SK-N-SH treated with all-trans-retinoic acid at 6 μM for 48 hours (cell line): Measurements from ENCODE around the gene NCKAP5.

Source experiments
- PATZ1 ChIP-seq: fragments of 250-450 bp; sonication (Bioruptor Pico); IDR thresholded peaks from 2 replicates; pipeline ENCODE4 v1.8.0; 2020; ENCODE audit warnings: mild to moderate bottlenecking, moderate library complexity, borderline replicate concordance
- ZFP30 ChIP-seq: fragments of 450-650 bp; formaldehyde crosslinking; IDR thresholded peaks from 2 replicates; pipeline ENCODE4 v1.5.0; 2022; ENCODE audit warnings: mild to moderate bottlenecking, moderate library complexity
- ZNF565 ChIP-seq: fragments of 450-650 bp; formaldehyde crosslinking; conservative IDR thresholded peaks from 2 replicates; pipeline ENCODE4 v1.5.0; 2020; ENCODE audit warnings: low read depth, mild to moderate bottlenecking, moderate library complexity
- TF ChIP-seq, protein P1 (sequence below): fragments of 250-450 bp; sonication (Bioruptor Pico); IDR thresholded peaks from 2 replicates; pipeline ENCODE4 v1.5.1; 2021; ENCODE audit warnings: mild to moderate bottlenecking, moderate library complexity

GRCh38 chr2:133142087-133142486 lies 426.2 kb downstream of the NCKAP5 start:
- TF ChIP-seq, protein P1, sequence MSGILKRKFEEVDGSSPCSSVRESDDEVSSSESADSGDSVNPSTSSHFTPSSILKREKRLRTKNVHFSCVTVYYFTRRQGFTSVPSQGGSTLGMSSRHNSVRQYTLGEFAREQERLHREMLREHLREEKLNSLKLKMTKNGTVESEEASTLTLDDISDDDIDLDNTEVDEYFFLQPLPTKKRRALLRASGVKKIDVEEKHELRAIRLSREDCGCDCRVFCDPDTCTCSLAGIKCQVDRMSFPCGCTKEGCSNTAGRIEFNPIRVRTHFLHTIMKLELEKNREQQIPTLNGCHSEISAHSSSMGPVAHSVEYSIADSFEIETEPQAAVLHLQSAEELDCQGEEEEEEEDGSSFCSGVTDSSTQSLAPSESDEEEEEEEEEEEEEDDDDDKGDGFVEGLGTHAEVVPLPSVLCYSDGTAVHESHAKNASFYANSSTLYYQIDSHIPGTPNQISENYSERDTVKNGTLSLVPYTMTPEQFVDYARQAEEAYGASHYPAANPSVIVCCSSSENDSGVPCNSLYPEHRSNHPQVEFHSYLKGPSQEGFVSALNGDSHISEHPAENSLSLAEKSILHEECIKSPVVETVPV (CRISPR knock-in tag): no peak
- TF ChIP-seq PATZ1 (CRISPR knock-in tag) (no peak), ZFP30 (no peak), ZNF565 (CRISPR knock-in tag) (no peak)
